NCI-H2171 treated with DMSO at 0.1 percent for 48 hours (cell line): ENCODE data around the gene PRMT9.
A peak's percentile ranks its signal among the peaks of the same experiment; 100 is the strongest.

Experiments used
- DNase-seq: peaks from one replicate; lab custom pipeline; 2025; lab: John Stamatoyannopoulos, UW

The PRMT9 gene

DNA sequence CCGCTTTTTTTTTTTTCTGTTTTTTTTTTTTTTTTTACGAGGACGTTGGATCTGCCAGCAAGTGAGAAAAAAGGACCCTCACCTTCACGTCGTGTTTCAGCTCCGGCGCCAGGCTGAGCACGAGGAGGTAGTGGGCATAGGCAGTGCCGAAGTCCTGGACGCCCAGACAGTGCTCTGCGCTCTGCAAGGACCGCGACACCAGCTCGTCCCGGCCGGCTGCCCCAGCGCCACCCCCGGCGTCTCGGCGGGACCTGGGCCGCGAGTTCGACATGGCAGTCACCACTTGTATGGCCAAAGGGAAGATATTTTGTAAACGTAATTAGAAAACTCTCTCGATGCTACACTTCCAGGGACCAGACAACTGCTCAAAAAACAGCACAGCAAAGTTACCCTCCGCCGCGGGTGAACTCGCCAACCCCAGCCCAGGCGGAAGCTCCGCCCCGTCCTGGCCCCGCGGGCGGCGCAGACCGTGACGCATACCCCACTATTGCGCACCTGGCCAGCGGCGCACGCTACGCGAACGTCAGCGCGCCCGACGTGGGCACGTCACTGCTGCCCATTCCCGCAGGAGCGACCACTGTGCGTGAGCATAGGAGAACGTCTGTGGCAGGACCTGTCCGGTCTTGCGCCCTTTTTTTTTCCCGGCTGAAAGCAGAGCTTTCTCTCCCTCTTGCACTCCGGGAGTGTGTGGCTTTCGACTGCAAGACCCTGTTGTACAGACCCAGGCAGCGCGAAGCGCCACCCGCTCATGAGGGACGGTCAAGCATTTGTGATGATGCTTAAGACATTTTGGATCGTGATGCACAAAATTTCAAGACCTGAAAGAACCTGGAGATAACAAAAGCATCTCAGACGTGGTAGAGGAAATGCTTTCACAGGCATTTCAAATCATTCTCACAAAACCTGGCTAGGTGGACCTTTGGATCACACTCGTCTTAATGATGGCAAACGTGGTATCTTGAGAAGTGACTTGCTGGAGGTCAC is at the start of gene PRMT9:
Gene PRMT9, minus strand, starts transcription at position 447 of the 984 bp plus-strand sequence. Its CDS starts 176 bp downstream, at position 271.
- DNase-seq: peak; percentile 69

DNA sequence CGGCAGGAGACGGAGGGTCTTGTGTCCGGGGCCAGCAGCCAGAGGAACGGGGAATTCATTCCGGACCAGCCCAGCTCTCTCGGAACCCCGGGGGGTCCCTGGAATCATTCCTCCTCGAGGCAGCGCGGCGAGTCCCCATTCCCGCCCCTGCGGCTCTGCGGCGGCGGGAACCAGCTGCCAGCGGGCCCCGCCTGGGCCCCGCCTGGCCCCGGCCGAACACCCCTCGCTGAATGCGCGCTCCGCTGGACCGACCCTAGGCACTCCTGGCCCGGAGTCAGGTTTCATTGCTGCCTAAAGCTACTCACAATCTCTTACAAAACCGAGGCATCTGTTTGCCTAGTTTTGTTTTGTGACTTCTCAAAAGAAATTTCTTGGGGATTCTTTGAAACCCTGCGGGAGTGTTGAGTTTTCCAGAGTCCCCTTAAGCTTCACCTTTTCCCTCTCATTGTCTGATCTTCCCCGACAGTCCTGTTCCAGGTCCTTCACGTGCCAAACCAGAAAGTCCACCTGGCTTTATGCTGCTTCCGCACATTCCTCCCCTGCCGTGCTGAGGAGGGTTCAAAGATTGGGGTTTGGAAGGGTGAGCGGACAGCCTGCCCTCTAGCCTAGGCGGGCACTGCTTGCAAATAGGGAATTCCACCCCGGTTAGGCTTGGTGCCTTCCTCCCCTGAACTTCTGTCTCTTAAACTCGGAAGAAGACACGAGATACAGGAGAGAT is 48.7 kb upstream of the PRMT9 start:
- peak; percentile 27 for DNase-seq

GRCh38 chr4:147731580-147732517 is 47.9 kb upstream of the PRMT9 start, which contains the start of gene ARHGAP10:
Gene ARHGAP10 (plus strand): TSS chr4:147732088. CDS start chr4:147732302, 214 bp downstream.
- peak; percentile 58 for DNase-seq

DNA sequence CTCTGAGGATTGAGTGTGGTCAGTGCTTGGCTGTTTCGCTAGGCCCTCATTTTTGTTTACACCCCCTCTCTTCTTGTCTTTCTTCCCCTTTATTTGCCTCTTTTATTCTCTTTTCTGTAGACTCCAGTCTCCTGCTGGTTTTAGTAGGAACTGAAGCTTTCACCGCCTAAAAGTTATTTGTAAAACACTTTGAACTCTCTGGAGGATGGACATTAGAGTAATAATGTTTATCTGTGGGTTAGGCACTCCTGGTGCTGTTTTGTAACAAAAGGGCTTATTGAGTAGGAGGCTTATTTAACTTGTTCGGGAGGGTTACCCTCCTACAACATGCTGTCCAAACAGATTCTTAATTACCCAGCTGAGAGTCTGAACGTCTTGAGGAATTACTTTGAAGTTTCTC is 46.4 kb upstream of the PRMT9 start:
- no peak for DNase-seq

DNA sequence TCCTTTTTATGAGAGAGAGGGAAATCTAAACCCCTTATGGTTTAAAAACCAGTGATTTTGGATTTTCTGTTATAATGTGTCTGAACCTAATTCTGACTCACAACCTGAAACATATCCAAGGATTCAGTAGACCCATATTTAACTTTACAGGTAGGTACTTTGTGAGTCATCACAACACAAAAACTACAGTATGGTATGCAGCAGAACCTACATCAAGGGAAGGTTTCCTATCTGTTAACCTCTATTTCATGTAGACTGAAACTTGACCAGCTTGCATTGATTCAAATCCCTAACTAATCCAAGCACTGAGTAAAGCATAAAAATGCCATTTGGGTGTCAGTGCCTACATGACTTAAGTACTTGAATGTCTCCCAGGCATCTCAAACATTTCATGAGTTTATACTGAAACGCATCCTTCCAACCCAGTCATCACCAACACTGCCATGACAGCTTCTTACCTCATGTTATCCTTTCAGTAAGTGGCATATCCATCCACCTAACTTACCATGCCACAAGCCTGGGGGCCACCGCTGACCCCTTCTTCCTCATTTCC is 43.6 kb upstream of the PRMT9 start:
- DNase-seq: no peak

GRCh38 chr4:147725673-147726072 is 41.7 kb upstream of the PRMT9 start:
- no peak for DNase-seq

DNA sequence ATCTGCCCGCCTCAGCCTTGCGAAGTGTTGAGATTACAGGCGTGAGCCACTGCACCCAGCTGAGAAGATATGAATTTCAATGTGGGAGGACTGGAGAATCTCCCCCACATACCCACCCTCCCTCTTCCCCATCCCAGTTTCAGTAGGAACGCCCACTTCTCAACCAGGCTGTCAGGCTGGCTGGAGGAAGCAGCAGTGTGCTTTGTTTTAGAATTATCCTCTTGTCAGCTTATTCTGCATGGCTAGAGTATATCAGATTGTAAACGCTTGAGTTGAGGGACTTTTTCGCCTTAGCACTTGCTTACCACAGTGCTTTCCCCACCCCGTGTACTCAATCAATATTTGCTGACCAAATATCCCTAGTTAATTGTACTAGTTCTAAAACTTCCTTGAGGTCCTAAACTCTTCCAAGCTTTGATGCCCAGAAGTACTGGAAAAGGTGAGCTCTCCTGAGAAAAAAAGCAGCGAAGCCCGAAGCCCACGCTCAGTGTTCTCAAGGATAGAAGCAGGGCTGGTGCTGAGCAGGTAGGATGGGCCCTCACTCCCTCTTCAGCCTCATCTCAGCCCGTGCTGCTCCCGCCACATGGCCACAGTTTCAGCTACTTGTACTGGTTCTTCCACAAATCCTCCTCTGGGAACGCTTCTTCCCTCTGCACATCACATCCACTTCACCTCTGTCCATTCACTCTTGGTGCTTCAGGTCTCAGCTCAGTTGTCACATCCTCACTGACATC is 40.7 kb upstream of the PRMT9 start:
- DNase-seq: no peak

- no peak for DNase-seq
These were observed 39.4 kb upstream of the PRMT9 start for GRCh38 chr4:147723326-147723725.

DNA sequence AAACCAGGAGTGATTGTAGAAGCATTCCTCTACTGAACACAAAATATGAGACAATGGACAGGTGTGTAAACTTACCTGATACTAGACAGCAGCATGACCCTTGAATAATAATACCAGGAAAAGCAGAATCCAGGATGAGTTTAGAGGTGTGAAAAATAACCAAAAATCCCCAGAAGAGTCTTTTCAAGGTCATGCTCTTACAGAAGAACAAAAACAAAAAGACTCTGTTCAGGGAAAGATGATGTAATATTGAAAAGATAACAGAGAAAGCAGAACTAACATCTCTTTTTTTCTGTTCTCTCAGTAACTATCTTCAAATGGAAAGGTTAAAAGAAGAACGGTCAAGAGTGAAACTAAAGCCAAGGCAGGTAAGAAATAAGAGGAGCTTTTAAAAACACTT is 33.9 kb upstream of the PRMT9 start:
- DNase-seq: no peak

DNA sequence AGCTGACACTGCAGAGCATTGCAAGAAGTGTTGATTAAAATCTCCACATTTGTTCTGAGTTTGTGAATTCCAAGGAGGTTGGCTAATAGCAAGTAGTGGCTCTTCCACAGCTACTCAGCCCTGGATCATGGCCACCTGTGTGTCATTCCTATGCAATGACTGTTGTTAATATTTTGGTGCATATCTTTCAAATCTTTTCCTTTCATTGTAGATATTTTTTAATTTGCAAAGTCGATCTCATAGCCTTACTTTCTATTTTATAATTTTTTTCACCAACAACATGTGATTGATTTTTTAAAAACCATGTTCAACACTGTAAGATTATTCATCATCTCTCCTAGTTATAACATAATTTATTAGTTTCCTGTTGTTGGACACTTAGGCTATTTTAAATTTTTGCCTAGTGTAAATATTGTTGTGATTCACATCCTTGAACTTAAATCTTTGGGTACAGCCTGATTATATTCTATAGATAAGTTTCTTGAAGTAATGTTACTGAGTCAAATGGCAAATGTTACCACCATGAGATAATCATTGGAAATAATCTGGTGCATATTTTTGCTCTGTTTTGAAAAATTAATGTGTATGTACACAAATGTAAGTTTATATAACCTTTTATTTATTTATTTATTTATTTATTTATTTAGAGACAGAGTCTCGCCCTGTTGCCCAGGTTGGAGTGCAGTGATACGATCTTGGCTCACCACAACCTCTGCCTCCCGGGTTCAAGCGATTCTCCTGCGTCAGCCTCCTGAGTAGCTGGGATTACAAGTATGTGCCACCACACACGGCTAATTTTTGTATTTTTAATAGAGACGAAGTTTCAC is 30.8 kb upstream of the PRMT9 start:
- no peak for DNase-seq

DNA sequence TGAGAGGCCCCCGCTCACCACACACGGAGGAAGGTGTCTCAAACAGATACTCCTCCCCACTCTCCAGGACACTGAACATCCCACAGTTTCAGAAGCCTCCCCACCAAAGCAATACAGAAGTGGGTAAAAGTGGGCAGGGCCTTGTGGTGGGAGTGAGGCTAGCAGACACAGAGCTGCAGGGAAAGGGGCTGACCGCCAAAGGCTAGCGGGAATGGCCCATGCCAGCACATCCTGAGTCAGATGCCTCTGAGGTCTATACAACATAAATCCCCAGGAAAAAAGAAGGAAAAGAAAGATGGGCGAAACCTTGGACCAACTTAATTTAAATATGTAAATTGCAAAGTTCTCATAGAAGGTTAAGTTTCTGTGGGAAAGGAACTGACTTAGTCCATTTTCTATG is 26.0 kb upstream of the PRMT9 start:
- no peak for DNase-seq

- peak; percentile 15 for DNase-seq
These were observed 24.1 kb upstream of the PRMT9 start for GRCh38 chr4:147707892-147708672.

DNA sequence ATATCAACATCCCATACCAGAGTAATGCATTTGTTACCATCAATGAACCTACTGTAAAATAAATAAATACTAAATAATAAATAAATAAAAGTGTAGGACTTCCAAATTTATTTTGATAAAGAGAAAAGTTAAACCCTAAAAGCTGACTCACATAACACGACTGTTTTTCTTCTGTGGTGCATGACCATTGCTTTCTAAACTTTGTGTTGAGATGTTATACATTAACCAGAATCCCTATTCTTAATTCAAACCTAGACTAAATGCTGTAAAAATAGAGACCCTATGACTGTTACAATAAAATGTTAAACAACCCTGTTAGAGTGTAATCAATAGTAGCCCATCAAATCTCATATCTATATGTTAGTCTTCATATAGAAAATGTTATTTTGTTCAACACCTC is 20.9 kb upstream of the PRMT9 start:
- DNase-seq: no peak

GRCh38 chr4:147696866-147697265 is 12.9 kb upstream of the PRMT9 start:
- DNase-seq: no peak

DNA sequence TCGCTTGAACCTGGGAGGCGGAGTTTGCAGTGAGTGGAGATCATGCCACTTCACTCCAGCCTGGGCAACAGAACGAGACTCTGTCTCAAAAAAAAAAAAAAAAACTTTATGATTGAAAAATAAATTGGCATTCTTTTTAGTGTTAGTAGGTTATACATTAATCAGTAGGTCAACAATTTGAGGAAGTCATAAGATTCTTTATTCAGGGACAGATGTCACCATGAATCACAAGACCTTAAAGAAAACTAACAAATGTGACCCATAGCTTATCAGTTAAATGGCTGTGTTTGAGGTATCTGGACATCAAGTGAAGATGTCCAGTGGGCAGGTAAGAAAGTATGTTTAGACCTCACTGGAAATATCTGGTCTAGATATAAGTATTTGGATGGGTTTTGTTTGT is 9.3 kb upstream of the PRMT9 start:
- no peak for DNase-seq

GRCh38 chr4:147691820-147692219 is 7.9 kb upstream of the PRMT9 start:
- DNase-seq: no peak

GRCh38 chr4:147689067-147689466 is 5.1 kb upstream of the PRMT9 start:
- DNase-seq: no peak

- DNase-seq: peak; percentile 22
These were observed 773 bp downstream of the PRMT9 start for GRCh38 chr4:147683188-147683591.

DNA sequence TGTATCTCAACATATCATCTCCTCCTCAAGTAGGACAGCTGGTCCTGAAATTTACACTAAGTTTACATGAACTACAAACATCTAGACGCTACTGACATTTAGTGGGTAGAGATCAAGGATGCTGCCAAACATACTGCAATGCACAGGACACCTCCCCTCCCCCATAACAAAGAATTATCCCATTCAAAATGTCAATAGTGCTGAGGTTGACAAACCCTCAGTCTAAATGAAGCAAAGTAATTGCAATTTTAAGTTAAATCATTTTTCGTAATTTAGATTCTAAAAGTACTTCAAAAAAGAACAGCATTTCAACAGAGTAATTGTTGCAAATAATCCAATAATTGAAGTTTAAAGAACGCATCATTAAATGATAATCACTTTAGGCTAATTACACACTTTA is 1.2 kb downstream of the PRMT9 start:
- no peak for DNase-seq
